Measurements from ENCODE around the gene LRRC8C. TPM values are rescaled to one million over a fixed set of nuclear protein-coding genes. Genes with fewer than 3 reads are reported as not detected.

The LRRC8C gene
- total RNA-seq, 2 donors from 2014 or later = 2.0 to 12.4 TPM

DNA sequence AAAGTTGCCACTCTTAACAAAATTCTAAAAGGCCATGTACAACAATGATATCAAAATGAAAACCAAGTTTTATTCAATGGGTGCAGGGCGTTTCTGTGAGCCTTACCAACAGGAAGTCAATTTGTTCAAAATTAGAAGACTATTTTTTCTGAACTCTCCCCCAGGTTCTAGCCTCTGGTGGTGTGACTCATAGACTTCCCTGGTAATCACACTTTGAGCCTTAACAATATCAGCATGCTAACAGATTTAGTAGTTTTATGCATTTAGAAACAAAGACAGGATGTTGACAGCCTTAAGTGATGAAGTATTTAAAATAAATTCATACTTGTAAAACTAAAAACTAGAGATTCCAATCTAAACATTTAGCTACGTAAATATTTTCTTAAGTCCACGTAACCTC, 88.4 kb downstream of the LRRC8C start:
- TF ChIP-seq POLR2A (IDR thresholded peaks at IDR 0.05) = no peak
- TF ChIP-seq POLR2AphosphoS5 (IDR thresholded peaks at IDR 0.05) = no peak
- TF ChIP-seq, protein P1, sequence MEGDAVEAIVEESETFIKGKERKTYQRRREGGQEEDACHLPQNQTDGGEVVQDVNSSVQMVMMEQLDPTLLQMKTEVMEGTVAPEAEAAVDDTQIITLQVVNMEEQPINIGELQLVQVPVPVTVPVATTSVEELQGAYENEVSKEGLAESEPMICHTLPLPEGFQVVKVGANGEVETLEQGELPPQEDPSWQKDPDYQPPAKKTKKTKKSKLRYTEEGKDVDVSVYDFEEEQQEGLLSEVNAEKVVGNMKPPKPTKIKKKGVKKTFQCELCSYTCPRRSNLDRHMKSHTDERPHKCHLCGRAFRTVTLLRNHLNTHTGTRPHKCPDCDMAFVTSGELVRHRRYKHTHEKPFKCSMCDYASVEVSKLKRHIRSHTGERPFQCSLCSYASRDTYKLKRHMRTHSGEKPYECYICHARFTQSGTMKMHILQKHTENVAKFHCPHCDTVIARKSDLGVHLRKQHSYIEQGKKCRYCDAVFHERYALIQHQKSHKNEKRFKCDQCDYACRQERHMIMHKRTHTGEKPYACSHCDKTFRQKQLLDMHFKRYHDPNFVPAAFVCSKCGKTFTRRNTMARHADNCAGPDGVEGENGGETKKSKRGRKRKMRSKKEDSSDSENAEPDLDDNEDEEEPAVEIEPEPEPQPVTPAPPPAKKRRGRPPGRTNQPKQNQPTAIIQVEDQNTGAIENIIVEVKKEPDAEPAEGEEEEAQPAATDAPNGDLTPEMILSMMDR (IDR thresholded peaks at IDR 0.05) = no peak

DNA sequence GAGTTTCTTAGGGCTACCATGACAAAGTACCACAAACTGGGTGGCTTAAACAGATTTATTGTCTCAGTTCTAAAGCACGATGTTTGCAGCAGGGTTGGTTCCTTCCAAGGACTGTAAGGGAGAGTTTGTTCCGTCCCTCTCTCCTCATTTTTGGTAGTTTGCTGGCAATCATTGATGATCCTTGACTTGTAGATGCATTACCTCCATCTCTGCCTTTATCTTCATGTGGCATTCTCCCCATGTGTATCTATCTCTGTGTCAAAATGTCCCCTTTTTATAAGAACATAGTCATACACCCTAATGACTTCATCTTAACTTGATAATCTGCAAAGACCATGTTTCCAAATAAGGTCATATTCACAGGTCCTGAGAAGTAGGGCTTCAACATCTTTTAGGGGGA, 90.2 kb downstream of the LRRC8C start:
- intact Hi-C loops (cut with DNase I) = no loop called here
- Histone ChIP-seq H3K4me1 (replicated peaks) (no peaks in the 10 kb centered on the region), H3K9me3 (no peaks in the 10 kb centered on the region), H3K27ac (no peak overlapping the region), H3K4me3 (no peak overlapping the region), H3K36me3 (no peaks in the 10 kb centered on the region), H3K27me3 (replicated peaks; ENCODE audit: insufficient read depth) (no peaks in the 10 kb centered on the region)
- TF ChIP-seq POLR2AphosphoS5 (IDR thresholded peaks at IDR 0.05) (no peak), POLR2A (IDR thresholded peaks at IDR 0.05) (no peak)
- TF ChIP-seq, protein P1 (IDR thresholded peaks at IDR 0.05) = no peak
- DNase-seq (ENCODE audit: low spot score) = no peak
- 90% methylated on average over 2 of the region's 2 CpGs for WGBS

More for the DNA sequence above, 88.4 kb downstream of the LRRC8C start:
- H3K4me1 ChIP-seq (replicated peaks) = no peaks in the 10 kb centered on the region
- H3K36me3 ChIP-seq = no peaks in the 10 kb centered on the region
- 64% methylated on average over 3 of the region's 3 CpGs for WGBS
- H3K27ac ChIP-seq = no peak overlapping the region
- H3K9me3 ChIP-seq = no peaks in the 10 kb centered on the region
- no peak overlapping the region for H3K4me3 ChIP-seq
- intact Hi-C loops (cut with DNase I) = no loop called here
- no peak for DNase-seq (ENCODE audit: low spot score)
- no peaks in the 10 kb centered on the region for H3K27me3 ChIP-seq (replicated peaks; ENCODE audit: insufficient read depth)

DNA sequence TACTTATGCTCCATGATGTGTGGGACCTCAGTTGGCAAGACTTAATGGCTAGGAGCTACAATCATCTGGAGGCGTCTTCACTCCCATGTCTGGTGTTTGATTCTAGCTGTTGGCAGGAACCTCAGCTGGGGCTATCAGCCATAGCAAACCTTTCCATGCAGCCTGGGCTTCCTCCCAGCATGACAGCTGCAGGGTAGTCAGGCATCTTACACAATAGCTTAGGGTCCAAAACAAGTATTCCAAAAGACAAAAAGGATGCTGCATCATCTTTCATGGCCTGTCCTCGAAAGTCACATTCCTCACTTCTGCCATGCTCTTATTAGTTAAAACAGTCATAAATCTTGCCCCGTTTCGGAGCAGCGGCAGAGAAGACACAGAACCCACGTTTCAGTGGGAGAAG, 90.9 kb downstream of the LRRC8C start:
- WGBS = 58% methylated on average over 6 of the region's 6 CpGs
- no peak overlapping the region for H3K27ac ChIP-seq
- no peaks in the 10 kb centered on the region for H3K36me3 ChIP-seq
- no peak overlapping the region for H3K4me3 ChIP-seq
- TF ChIP-seq, protein P1 (IDR thresholded peaks at IDR 0.05) = no peak
- TF ChIP-seq POLR2AphosphoS5 (IDR thresholded peaks at IDR 0.05) = no peak
- no peak for TF ChIP-seq POLR2A (IDR thresholded peaks at IDR 0.05)
- no peaks in the 10 kb centered on the region for H3K27me3 ChIP-seq (replicated peaks; ENCODE audit: insufficient read depth)
- intact Hi-C loops (cut with DNase I) = no loop called here
- DNase-seq (ENCODE audit: low spot score) = no peak
- H3K9me3 ChIP-seq = no peaks in the 10 kb centered on the region
- no peaks in the 10 kb centered on the region for H3K4me1 ChIP-seq (replicated peaks)

DNA sequence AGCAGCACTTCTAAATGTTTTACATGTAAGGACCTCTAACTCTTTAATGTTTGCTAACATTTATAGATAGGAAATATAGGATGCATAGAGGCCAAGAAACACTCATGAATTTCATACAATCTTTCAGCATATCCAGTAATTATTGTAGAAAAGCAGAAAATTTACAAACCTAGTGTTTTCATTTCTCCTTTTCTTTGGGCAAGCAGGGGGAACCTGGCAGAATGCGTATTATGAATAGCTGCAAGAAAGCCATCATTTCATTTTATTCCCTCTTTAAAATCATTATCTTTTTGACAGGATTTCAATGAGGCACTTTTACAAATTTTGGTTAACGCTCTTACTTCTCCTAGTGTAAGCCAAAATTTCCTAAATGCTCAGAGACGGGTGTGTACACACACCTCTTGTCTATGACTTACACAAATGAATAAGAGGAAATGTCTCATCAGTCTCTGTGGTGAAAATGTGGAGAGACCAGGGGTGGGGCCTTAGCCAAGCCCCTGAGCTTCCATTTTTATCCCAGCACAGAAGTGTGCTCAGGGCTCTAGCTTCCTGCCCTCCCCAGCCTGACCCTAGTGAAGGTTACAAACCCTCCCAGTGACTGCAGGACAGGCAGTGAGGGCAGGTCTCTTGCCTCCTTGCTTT, 91.6 kb downstream of the LRRC8C start:
- DNase-seq (ENCODE audit: low spot score) = no peak
- H3K27ac ChIP-seq = no peak overlapping the region

DNA sequence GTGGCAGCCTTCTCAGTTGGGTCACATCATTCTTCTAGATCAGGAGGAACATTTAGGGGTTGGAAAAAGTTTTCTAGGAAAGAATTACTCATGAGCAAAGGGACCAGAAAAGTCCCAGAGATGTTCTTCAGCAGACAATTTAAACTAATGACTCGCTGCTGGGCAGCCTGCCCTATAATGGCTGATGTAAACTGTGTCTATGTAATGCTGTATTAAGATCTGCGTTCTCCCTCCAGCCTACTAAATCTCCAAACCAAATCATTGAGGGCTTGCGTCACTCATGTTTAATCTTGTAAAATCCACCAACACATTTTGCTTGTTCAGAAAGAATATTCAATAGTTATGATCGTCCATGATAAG, 92.1 kb downstream of the LRRC8C start:
- Histone ChIP-seq H3K4me1 (replicated peaks) (no peaks in the 10 kb centered on the region), H3K9me3 (no peaks in the 10 kb centered on the region), H3K27ac (no peak overlapping the region), H3K36me3 (no peaks in the 10 kb centered on the region), H3K4me3 (no peak overlapping the region), H3K27me3 (replicated peaks; ENCODE audit: insufficient read depth) (no peaks in the 10 kb centered on the region)
- DNase-seq (ENCODE audit: low spot score) = no peak
- TF ChIP-seq, protein P1 (IDR thresholded peaks at IDR 0.05) = no peak
- TF ChIP-seq POLR2A (IDR thresholded peaks at IDR 0.05) = no peak
- no peak for TF ChIP-seq POLR2AphosphoS5 (IDR thresholded peaks at IDR 0.05)
- intact Hi-C loops (cut with DNase I) = no loop called here
- 76% methylated on average over 4 of the region's 4 CpGs for WGBS

More for the DNA sequence above, 91.6 kb downstream of the LRRC8C start:
- Histone ChIP-seq H3K4me3 (no peak overlapping the region), H3K9me3 (no peaks in the 10 kb centered on the region), H3K4me1 (replicated peaks) (no peaks in the 10 kb centered on the region), H3K27me3 (replicated peaks; ENCODE audit: insufficient read depth) (no peaks in the 10 kb centered on the region), H3K36me3 (no peaks in the 10 kb centered on the region)
- WGBS = 80% methylated on average over 3 of the region's 3 CpGs
- intact Hi-C loops (cut with DNase I) = no loop called here
- TF ChIP-seq, protein P1 (IDR thresholded peaks at IDR 0.05) = no peak
